Upper lobe of left lung (tissue), 6 donors: ENCODE results near the gene SEZ6L2. TPM values are rescaled to one million over a fixed set of nuclear protein-coding genes. Genes with fewer than 3 reads are reported as not detected.
A peak's percentile ranks its signal among the peaks of the same experiment; 100 is the strongest.

ENCODE experiments used
- ATAC-seq, 2 donors: fragments of 200-7000 bp; cut with Tn5 transposase; one replicate each; pipeline ENCODE4 v1.9.1; 2022; ENCODE audit warnings: mild to moderate bottlenecking in 2 of 2, moderate library complexity in 2 of 2; ENCODE audit not compliant: low FRiP score in 2 of 2
- DNase-seq, 2 donors: peaks; one replicate each; pipeline ENCODE4 v3.0.0-alpha.2; 2019 to 2020
- H3K27ac ChIP-seq, 4 donors: fragments of 200-600 bp; sonication (generic); one replicate each; pipeline ENCODE4 v1.5.1; 2016 to 2019
- H3K27me3 ChIP-seq, 4 donors: fragments of 200-600 bp; sonication (generic); one replicate each; pipeline ENCODE4 v1.5.1; 2017 to 2019
- H3K36me3 ChIP-seq, 4 donors: fragments of 200-600 bp; sonication (generic); one replicate each; pipeline ENCODE4 v1.5.1; 2016 to 2019
- H3K4me1 ChIP-seq, 4 donors: fragments of 200-600 bp; sonication (generic); one replicate each; pipeline ENCODE4 v1.5.1; 2018 to 2019
- H3K4me3 ChIP-seq, 4 donors: fragments of 200-600 bp; sonication (generic); one replicate each; pipeline ENCODE4 v1.5.1; 2017 to 2019; ENCODE audit warnings: mild to moderate bottlenecking in 2 of 4, moderate library complexity in 1 of 4
- H3K9me3 ChIP-seq, 4 donors: fragments of 200-600 bp; sonication (generic); one replicate each; pipeline ENCODE4 v1.5.1; 2018 to 2019
- EP300 ChIP-seq, 4 donors: sonication (generic); formaldehyde crosslinking; IDR thresholded peaks; one replicate each; pipeline ENCODE4 v1.5.1; 2017; ENCODE audit warnings: antibody characterized with exemption in 4 of 4, control low read depth in 2 of 4
- POLR2A ChIP-seq, 4 donors: fragments of 450-650 bp; IDR thresholded peaks; one replicate each; pipeline ENCODE4 v1.5.1; 2016 to 2017; ENCODE audit warnings: antibody characterized with exemption in 4 of 4, mild to moderate bottlenecking in 2 of 4
- POLR2AphosphoS5 ChIP-seq, 2 donors: sonication (generic); formaldehyde crosslinking; IDR thresholded peaks; one replicate each; pipeline ENCODE4 v1.5.1; 2017; ENCODE audit warnings: antibody characterized with exemption in 2 of 2
- WGBS, 2 donors: methylation state at CpG; one replicate each; pipeline ENCODE4 v1.1.5; 2017 to 2018; 5-methylcytosine and 5-hydroxymethylcytosine counted together
- total RNA-seq, 6 donors: library from RNA; depleted of rRNA in 4 of 6; stranded (reverse); fragments of >200 nt in 4 of 6; gene quantifications; one replicate each; pipeline versions ENCODE4 v1.1.0 to v1.2.1, GENCODE V29; 2016 to 2021
- TF ChIP-seq, protein P1 (sequence below), 6 experiments: fragments of 450-650 bp in 4 of 6; fragments of 200-600 bp in 2 of 6; sonication (generic) in 2 of 6; IDR thresholded peaks; one replicate each; pipeline ENCODE4 v1.5.1; 2016 to 2019; ENCODE audit warnings: antibody characterized with exemption in 6 of 6
- donor health status: DM: no; HTN: no; CAD: no; lungs with moderate emphysema.
- donor health status: DM: no; HTN: yes; CAD: no; lungs with severe emphysema.

SEZ6L2 gene
- total RNA-seq, 6 donors from 2014 or later = 4.2 to 13.5 (median 8.2) TPM

DNA sequence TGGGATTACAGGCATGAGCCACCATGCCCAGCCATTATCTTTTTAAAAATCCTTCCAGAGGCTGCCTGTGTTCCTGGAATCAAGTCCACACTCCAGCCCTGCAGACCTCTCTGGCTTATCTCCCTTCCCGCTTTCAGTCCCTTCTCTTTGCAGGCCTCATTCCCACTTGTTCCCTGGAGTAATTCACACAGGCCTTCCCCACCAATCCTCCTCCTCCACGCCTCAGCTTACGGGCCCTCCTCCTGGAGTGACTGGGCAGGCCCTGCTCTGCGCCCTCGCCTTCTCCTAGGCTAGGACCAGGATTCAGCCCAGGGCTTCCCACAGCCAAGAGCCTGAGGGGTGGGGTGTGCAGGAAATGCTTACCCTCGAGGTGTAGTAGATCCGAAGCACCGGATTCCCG, 39.1 kb downstream of the SEZ6L2 start:
- H3K4me1 ChIP-seq = peaks cover 20 to 25% (median 20%) of the 10 kb centered on the region in 4 donors
- DNase-seq (no peak), ATAC-seq (no peak)
- H3K27ac ChIP-seq = no peak overlapping the region
- no peak for TF ChIP-seq POLR2AphosphoS5 (IDR thresholded peaks at IDR 0.05)
- TF ChIP-seq EP300 (IDR thresholded peaks at IDR 0.05) = no peak
- TF ChIP-seq, protein P1, sequence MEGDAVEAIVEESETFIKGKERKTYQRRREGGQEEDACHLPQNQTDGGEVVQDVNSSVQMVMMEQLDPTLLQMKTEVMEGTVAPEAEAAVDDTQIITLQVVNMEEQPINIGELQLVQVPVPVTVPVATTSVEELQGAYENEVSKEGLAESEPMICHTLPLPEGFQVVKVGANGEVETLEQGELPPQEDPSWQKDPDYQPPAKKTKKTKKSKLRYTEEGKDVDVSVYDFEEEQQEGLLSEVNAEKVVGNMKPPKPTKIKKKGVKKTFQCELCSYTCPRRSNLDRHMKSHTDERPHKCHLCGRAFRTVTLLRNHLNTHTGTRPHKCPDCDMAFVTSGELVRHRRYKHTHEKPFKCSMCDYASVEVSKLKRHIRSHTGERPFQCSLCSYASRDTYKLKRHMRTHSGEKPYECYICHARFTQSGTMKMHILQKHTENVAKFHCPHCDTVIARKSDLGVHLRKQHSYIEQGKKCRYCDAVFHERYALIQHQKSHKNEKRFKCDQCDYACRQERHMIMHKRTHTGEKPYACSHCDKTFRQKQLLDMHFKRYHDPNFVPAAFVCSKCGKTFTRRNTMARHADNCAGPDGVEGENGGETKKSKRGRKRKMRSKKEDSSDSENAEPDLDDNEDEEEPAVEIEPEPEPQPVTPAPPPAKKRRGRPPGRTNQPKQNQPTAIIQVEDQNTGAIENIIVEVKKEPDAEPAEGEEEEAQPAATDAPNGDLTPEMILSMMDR (IDR thresholded peaks at IDR 0.05) = no peak
- TF ChIP-seq POLR2A (IDR thresholded peaks at IDR 0.05) = no peak
- peaks cover 11 to 31% (median 24%) of the 10 kb centered on the region in 4 donors for H3K36me3 ChIP-seq
- WGBS, 2 donors = 88 to 91% methylated on average over 9 of the region's 9 CpGs
- H3K27me3 ChIP-seq = no peaks in the 10 kb centered on the region
- no peaks in the 10 kb centered on the region for H3K9me3 ChIP-seq
- H3K4me3 ChIP-seq = no peak overlapping the region

DNA sequence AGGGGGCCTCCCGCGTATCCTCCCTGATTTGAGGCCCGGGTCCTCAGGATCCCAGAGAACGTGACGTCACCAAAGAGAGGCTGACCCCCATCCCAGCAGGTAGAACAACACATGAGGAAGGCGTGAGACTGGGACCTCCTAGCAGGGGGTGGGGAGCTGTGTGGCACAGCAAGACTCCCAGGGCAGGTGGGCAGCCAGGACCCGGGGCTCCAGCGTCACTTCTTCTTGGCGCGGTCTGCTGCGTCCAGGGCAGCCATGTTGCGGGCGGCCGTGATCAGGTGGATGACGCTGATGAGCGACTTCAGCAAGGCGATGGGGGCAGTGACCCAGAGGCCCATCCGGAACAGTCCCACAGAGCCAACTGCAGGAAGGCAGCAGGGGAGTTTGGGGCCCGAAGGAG, 40.4 kb downstream of the SEZ6L2 start:
- Histone ChIP-seq H3K4me3 (no peak overlapping the region), H3K27ac (no peak overlapping the region), H3K9me3 (no peaks in the 10 kb centered on the region), H3K27me3 (no peaks in the 10 kb centered on the region), H3K36me3 (peaks cover 11 to 31% (median 24%) of the 10 kb centered on the region in 4 donors), H3K4me1 (peaks cover 19 to 25% (median 20%) of the 10 kb centered on the region in 4 donors)
- DNase-seq (peak in 1 of 2 donors; percentile 63), ATAC-seq (no peak)
- WGBS, 2 donors = 97% methylated on average over 5 to 18 of the region's 19 CpGs
- TF ChIP-seq, protein P1 (IDR thresholded peaks at IDR 0.05) = no peak
- TF ChIP-seq POLR2A (IDR thresholded peaks at IDR 0.05) = no peak
- TF ChIP-seq POLR2AphosphoS5 (IDR thresholded peaks at IDR 0.05) = no peak
- TF ChIP-seq EP300 (IDR thresholded peaks at IDR 0.05) = no peak

DNA sequence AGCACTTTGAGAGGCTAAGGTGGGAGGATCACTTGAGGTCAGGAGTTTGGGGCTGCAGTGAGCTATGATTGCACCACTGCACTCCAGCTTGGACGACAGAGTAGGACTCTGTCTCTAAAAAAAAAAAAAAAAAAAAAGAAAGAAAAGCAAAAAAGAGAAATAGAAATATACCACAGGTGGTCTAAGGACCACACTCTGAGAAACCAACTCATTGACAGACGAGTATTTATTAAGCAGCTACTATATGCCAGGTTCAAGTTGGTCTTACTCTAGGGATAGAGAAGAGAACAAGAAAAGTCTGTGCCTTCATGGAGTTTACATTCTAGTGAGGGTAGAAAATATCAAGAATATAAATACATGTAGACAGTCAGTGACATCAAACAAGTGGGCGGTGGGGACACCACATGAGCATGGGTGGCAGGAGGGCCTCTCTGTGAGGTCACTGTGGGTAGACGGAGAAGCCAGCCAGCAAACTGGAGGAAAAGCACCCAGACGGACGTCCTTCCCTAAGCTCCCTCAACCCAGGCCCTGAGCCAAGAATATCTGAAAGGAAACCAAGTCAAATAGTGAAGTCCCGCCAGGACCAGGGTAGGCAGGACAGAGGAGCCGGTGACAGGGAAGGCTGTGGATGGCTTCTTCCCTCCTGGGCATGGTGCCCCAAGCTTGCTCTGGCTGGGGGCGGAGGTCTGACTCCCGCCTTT, 41.1 kb downstream of the SEZ6L2 start:
- no peak for ATAC-seq
- TF ChIP-seq POLR2A (IDR thresholded peaks at IDR 0.05) (no peak), EP300 (IDR thresholded peaks at IDR 0.05) (no peak), POLR2AphosphoS5 (IDR thresholded peaks at IDR 0.05) (no peak)
- TF ChIP-seq, protein P1 (IDR thresholded peaks at IDR 0.05) = no peak
- Histone ChIP-seq H3K4me3 (no peak overlapping the region), H3K27ac (no peak overlapping the region), H3K9me3 (no peaks in the 10 kb centered on the region), H3K36me3 (peaks cover 11 to 31% (median 24%) of the 10 kb centered on the region in 4 donors), H3K27me3 (no peaks in the 10 kb centered on the region), H3K4me1 (peaks cover 13 to 19% (median 16%) of the 10 kb centered on the region in 4 donors)
- DNase-seq = no peak
- 63 to 71% methylated on average over 9 to 10 of the region's 10 CpGs for WGBS, 2 donors

DNA sequence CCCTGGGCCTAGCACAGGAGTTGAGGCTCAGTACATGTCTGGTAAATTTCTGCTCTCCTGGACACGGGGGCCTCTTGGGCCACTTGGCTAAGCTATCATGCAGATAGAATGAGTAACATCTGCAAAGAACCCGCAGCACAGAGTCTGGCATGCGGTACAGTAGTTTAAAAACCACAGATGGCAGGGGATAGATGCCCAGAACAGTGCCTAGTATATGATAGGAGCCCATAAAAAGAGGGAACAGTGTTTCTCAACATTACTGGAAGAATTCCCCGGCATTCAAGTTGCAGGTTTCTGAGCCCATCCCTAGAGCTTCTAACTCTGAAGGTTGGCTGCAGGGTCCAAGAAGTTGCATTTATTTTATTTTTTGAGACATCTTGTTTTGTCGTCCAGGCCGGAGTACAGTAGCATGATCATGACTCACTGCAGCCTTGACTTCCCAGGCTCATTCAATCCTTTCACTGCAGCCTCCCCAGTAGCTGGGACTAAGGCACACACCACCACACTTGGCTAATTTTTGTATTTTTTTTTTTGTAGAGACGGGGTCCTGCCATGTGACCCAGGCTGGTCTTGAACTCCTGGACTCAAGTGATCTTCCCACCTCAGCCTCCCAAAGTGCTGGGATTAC, 42.1 kb downstream of the SEZ6L2 start:
- H3K9me3 ChIP-seq = no peaks in the 10 kb centered on the region
- H3K36me3 ChIP-seq = peaks cover 11 to 31% (median 24%) of the 10 kb centered on the region in 4 donors
- DNase-seq = no peak
- H3K27me3 ChIP-seq = no peaks in the 10 kb centered on the region
- 82 to 88% methylated on average over 7 of the region's 7 CpGs for WGBS, 2 donors
- no peak for ATAC-seq
- TF ChIP-seq, protein P1 (IDR thresholded peaks at IDR 0.05) = no peak
- TF ChIP-seq EP300 (IDR thresholded peaks at IDR 0.05) (no peak), POLR2A (IDR thresholded peaks at IDR 0.05) (no peak), POLR2AphosphoS5 (IDR thresholded peaks at IDR 0.05) (no peak)
- no peak overlapping the region for H3K27ac ChIP-seq
- no peak overlapping the region for H3K4me3 ChIP-seq
- H3K4me1 ChIP-seq = peaks cover 13 to 16% (median 14%) of the 10 kb centered on the region in 4 donors
